ENCODE results near the gene LTC4S. TPM values are rescaled to one million over a fixed set of nuclear protein-coding genes. Genes with fewer than 3 reads are reported as not detected.

The LTC4S gene
- total RNA-seq, 1 experiment from 2014 or later, result not detected

GRCh38 chr5:179795049-179795862 lies 1.5 kb downstream of the LTC4S start:
- DNase-seq (ENCODE audit: low read depth), result peak; percentile 16

GRCh38 chr5:179795863-179796833 lies 2.4 kb downstream of the LTC4S start:
- peak; percentile 75 for DNase-seq (ENCODE audit: low read depth)

- no peak for DNase-seq (ENCODE audit: low read depth)
These were observed 3.3 kb downstream of the LTC4S start for GRCh38 chr5:179796877-179797608.

- DNase-seq (ENCODE audit: low read depth), result no peak
These were observed 4.0 kb downstream of the LTC4S start for GRCh38 chr5:179797741-179798140.

- no peak for DNase-seq (ENCODE audit: low read depth)
These were observed 4.5 kb downstream of the LTC4S start for GRCh38 chr5:179798144-179798770.

- DNase-seq (ENCODE audit: low read depth), result no peak
These were observed 5.2 kb downstream of the LTC4S start for GRCh38 chr5:179798771-179799643.

- DNase-seq (ENCODE audit: low read depth), result no peak
These were observed 5.8 kb downstream of the LTC4S start for GRCh38 chr5:179799644-179799973.

- DNase-seq (ENCODE audit: low read depth), result no peak
These were observed 6.4 kb downstream of the LTC4S start for GRCh38 chr5:179800071-179800695.

GRCh38 chr5:179800696-179801201 lies 7.0 kb downstream of the LTC4S start:
- no peak for DNase-seq (ENCODE audit: low read depth)

- no peak for DNase-seq (ENCODE audit: low read depth)
These were observed 7.8 kb downstream of the LTC4S start for GRCh38 chr5:179801304-179802206.

GRCh38 chr5:179802207-179802883 lies 8.6 kb downstream of the LTC4S start:
- no peak for DNase-seq (ENCODE audit: low read depth)

GRCh38 chr5:179802950-179803562 lies 9.3 kb downstream of the LTC4S start:
- DNase-seq (ENCODE audit: low read depth), result no peak

GRCh38 chr5:179803651-179804554 lies 10.1 kb downstream of the LTC4S start:
- peak; percentile 54 for DNase-seq (ENCODE audit: low read depth)

- DNase-seq (ENCODE audit: low read depth), result no peak
These were observed 10.8 kb downstream of the LTC4S start for GRCh38 chr5:179804555-179804947.

- no peak for DNase-seq (ENCODE audit: low read depth)
These were observed 11.3 kb downstream of the LTC4S start for GRCh38 chr5:179805070-179805528.

GRCh38 chr5:179805529-179806249 lies 11.9 kb downstream of the LTC4S start:
- DNase-seq (ENCODE audit: low read depth), result peak; percentile 52

All from M059J (cell line).